Stimulated activated effector memory CD8-positive, alpha-beta T cell treated with anti-CD3 and anti-CD28 coated beads, Interleukin-12 subunit alpha, Interleukin-12 subunit beta, amount 100 ng/mL, for 72 hours (primary cell): ENCODE measurements around the gene FRMPD2.

Source experiments
- ATAC-seq: fragments of 150-1000 bp; cut with Tn5 transposase; 2 replicates; pipeline ENCODE4 v1.10.0; 2021
- DNase-seq, 2 donors: peaks; one replicate each; pipeline ENCODE4 v3.0.0; 2021 to 2022; ENCODE audit warnings: low spot score in 2 of 2
- H3K27ac Mint-ChIP-seq: one replicate; pipeline ENCODE4 v1.8.0; 2022; ENCODE audit warnings: mild to moderate bottlenecking, mixed read lengths
- H3K36me3 Mint-ChIP-seq: one replicate; pipeline ENCODE4 v1.8.0; 2022; ENCODE audit warnings: mild to moderate bottlenecking, mixed read lengths
- H3K4me1 Mint-ChIP-seq: one replicate; pipeline ENCODE4 v1.8.0; 2022; ENCODE audit warnings: mixed read lengths
- H3K4me3 Mint-ChIP-seq: one replicate; pipeline ENCODE4 v1.8.0; 2022; ENCODE audit warnings: mild to moderate bottlenecking, mixed read lengths
- H3K9me3 Mint-ChIP-seq: one replicate; pipeline ENCODE4 v1.8.0; 2022; ENCODE audit warnings: mixed read lengths

Gene FRMPD2

GRCh38 chr10:48279081-48279751 is 4.7 kb upstream of the FRMPD2 start:
- DNase-seq (peak in 1 of 2 donors; percentile 29), ATAC-seq (peak; percentile 63)
- no peak overlapping the region for H3K27ac Mint-ChIP-seq
- H3K4me3 Mint-ChIP-seq, result no peak overlapping the region
- no peaks in the 10 kb centered on the region for H3K9me3 Mint-ChIP-seq
- H3K4me1 Mint-ChIP-seq, result no peaks in the 10 kb centered on the region
- H3K36me3 Mint-ChIP-seq, result no peaks in the 10 kb centered on the region

DNA sequence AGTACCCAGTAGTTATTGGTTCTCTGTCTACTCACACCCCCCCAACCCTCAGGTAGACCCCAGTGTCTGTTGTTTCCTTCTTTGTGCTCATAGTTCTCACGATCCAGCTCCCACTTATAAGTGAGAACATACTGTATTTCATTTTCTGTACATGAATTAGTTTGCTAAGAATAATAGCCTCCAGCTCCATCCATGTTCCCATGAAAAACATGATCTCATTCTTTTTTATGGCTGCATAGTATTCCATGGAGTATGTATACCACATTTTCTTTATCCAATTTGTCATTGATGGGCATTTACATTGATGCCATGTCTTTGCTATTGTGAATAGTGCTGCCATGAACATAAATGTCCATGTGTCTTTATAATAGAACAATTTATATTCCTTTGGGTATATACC is 2.6 kb upstream of the FRMPD2 start:
- H3K27ac Mint-ChIP-seq, result no peak overlapping the region
- DNase-seq (no peak), ATAC-seq (no peak)
- H3K36me3 Mint-ChIP-seq, result no peaks in the 10 kb centered on the region
- no peaks in the 10 kb centered on the region for H3K9me3 Mint-ChIP-seq
- H3K4me3 Mint-ChIP-seq, result no peak overlapping the region
- H3K4me1 Mint-ChIP-seq, result no peaks in the 10 kb centered on the region

DNA sequence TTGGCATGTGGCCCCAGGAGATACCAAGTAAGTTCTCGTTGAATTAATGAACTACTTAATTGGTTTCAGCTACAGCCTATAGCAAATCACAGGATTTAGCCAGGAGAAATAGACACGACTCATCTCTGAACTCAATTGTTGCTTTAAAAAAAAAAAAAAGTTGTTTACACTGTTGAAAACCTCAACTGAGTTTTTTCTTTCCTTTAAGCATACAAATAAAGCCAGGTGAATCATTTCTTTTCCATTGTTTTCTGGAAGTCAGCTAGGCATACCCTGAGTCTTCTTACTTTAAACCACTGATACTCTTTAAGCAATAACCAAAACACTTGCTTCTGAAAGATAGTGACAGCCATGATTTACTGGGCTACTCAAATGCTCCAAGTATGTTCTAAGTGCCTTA is 755 bp downstream of the FRMPD2 start:
- no peaks in the 10 kb centered on the region for H3K4me1 Mint-ChIP-seq
- no peaks in the 10 kb centered on the region for H3K9me3 Mint-ChIP-seq
- DNase-seq (no peak), ATAC-seq (no peak)
- no peak overlapping the region for H3K4me3 Mint-ChIP-seq
- H3K36me3 Mint-ChIP-seq, result no peaks in the 10 kb centered on the region
- no peak overlapping the region for H3K27ac Mint-ChIP-seq

DNA sequence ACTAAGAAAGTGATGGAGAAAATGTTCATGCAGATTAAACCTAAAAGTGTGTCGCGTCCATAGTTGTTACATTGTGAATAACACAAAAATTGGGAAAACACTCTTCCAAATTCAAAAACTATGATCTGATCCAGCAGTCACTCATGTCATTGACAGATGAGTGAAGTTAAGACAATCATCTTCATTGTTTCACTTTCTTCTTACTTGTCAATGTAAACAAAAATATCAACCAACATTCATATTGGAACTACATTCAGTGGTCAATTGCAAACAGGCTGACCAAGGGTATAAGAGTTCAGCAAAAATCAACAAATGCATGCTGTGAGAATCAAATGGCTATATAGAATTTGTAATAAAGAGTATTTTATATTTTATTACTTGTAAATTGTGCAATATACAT is 1.8 kb downstream of the FRMPD2 start:
- DNase-seq, result no peak

DNA sequence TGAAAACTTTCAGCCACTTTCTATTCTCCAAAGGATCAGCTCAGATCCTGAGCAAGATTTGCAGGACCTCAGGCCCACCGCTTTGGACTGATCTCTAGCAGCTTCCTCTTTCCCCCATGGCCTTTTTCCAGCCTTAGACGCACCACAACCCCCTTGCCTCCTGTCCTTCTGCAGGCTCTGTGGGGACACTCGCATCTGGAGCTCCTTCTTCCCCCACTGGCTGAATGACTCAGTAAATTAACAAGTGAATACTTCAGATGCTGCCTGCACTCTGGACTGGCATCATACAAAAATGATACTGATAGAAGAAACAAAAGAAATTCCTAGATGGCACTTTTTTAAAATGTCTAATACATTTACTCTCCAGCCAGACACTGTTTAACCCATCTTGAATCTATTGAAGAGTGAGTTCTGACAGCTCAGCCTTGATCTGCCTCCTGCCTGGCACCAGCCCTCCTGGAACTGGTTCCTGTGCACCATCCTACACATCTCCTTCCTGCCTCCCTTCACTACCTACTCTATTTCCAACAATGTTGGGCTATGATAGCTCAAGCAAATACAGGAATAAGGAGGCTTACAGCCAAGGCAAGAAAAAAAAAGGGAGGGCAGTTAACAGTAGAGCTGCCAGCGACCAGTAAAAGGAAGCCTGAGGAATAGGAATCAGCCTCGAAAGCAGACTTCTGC is 3.3 kb downstream of the FRMPD2 start:
- Mint-ChIP-seq H3K4me1 (peaks cover 8% of the 10 kb centered on the region), H3K27ac (no peak overlapping the region), H3K4me3 (no peak overlapping the region), H3K36me3 (no peaks in the 10 kb centered on the region), H3K9me3 (no peaks in the 10 kb centered on the region)
- no peak for ATAC-seq
- DNase-seq, result peak in 1 of 2 donors; percentile 39

More for the DNA sequence above, 1.8 kb downstream of the FRMPD2 start:
- Mint-ChIP-seq H3K9me3 (no peaks in the 10 kb centered on the region), H3K27ac (no peak overlapping the region), H3K4me3 (no peak overlapping the region), H3K36me3 (no peaks in the 10 kb centered on the region), H3K4me1 (no peaks in the 10 kb centered on the region)
- ATAC-seq, result no peak

GRCh38 chr10:48266528-48266927 is 8.0 kb downstream of the FRMPD2 start:
- ATAC-seq, result peak; percentile 95
- H3K4me1 Mint-ChIP-seq, result peaks cover 8% of the 10 kb centered on the region
- peak in 1 of 2 donors; percentile 55 for DNase-seq
- H3K36me3 Mint-ChIP-seq, result no peaks in the 10 kb centered on the region
- H3K4me3 Mint-ChIP-seq, result no peak overlapping the region
- H3K9me3 Mint-ChIP-seq, result no peaks in the 10 kb centered on the region
- H3K27ac Mint-ChIP-seq, result no peak overlapping the region

DNA sequence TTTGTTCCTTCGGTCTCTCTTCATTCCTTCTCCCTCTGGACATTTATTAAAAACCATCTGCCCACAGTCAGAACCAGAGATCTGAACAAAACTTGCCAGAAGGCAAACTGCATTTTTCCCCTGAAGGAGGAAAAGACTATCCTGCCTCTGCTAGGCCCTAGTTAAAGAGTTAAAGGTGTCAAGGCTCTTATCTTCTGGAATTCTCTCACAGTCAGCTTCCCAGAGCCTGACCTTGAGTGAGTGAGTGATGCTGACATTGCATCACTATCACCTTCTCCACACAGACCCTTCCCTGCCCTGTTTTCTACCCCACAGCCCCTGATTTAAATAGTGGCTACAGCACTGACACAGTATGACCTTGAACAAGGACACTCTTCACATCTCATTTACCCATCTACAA is 16.4 kb downstream of the FRMPD2 start:
- DNase-seq (no peak), ATAC-seq (no peak)
- Mint-ChIP-seq H3K9me3 (no peaks in the 10 kb centered on the region), H3K36me3 (no peaks in the 10 kb centered on the region), H3K4me1 (no peaks in the 10 kb centered on the region), H3K27ac (no peak overlapping the region), H3K4me3 (no peak overlapping the region)

DNA sequence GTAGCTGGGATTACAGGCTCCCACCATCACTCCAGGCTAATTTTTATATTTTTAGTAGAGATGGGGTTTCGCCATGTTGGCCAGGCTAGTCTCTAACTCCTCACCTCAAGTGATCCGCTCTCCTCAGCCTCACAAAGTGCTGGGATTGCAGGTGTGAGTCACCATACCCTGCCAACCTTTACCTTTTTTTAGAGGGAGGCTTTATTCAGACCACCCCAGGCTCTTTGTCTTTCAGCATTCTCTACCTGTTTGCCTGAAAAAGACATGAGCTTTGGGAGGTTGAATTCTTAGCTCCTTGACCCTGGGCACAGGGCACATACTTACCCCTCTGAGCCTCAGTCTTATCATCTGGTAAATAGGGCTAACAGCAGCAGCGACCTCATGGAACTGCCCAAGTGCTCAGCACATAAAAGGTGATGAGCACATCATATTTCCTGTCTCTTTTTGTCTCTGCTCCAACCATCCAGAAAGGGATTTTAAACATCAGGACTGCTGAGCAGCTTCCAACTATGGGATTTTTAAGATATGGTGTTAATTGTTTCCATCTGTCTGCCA is 17.0 kb downstream of the FRMPD2 start:
- Mint-ChIP-seq H3K36me3 (no peaks in the 10 kb centered on the region), H3K27ac (no peak overlapping the region), H3K9me3 (no peaks in the 10 kb centered on the region), H3K4me3 (no peak overlapping the region), H3K4me1 (no peaks in the 10 kb centered on the region)
- DNase-seq (no peak), ATAC-seq (no peak)

- DNase-seq (no peak), ATAC-seq (no peak)
- H3K27ac Mint-ChIP-seq, result no peak overlapping the region
- no peaks in the 10 kb centered on the region for H3K36me3 Mint-ChIP-seq
- no peaks in the 10 kb centered on the region for H3K4me1 Mint-ChIP-seq
- H3K9me3 Mint-ChIP-seq, result no peaks in the 10 kb centered on the region
- H3K4me3 Mint-ChIP-seq, result no peak overlapping the region
Observed at GRCh38 chr10:48255722-48256121, 18.8 kb downstream of the FRMPD2 start.

- Mint-ChIP-seq H3K4me3 (no peak overlapping the region), H3K4me1 (no peaks in the 10 kb centered on the region), H3K27ac (no peak overlapping the region), H3K36me3 (no peaks in the 10 kb centered on the region), H3K9me3 (no peaks in the 10 kb centered on the region)
- peak; percentile 9 for ATAC-seq
- DNase-seq, result no peak
Observed at GRCh38 chr10:48254750-48255512, 19.6 kb downstream of the FRMPD2 start.

DNA sequence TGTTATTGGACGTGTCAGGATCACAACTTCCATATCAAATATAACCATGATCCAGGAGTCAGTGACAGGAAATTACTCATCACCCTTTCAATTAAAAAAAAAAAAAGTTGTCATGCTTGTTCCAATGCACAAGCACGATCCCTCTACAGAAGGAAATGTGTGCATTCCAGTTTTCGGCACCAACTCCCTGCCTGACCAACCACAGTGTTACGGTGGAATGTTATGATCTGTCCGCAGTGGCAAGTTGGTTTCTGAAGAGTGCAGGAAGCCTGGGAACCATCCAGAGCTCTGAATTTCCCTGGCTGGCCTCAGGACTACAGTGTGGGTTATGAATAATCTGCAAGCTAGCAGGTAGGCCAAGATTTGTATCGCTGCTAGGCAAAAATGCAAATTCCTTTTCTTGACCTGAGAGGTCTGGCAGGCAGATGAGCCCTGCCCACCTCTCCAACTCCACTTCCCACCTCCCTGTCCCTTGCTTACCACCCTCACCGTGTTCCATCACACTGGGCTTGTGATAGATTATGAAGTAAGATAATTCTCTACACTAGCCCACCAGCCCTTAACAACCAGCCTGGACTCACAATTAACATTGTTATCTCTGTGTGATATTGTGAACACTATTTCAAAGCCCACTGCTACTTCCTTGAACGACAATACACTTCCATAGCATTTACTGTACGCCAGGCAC is 20.4 kb downstream of the FRMPD2 start:
- DNase-seq, result no peak
- no peaks in the 10 kb centered on the region for H3K4me1 Mint-ChIP-seq
- ATAC-seq, result no peak
- no peak overlapping the region for H3K4me3 Mint-ChIP-seq
- H3K27ac Mint-ChIP-seq, result no peak overlapping the region
- no peaks in the 10 kb centered on the region for H3K9me3 Mint-ChIP-seq
- H3K36me3 Mint-ChIP-seq, result no peaks in the 10 kb centered on the region

GRCh38 chr10:48252354-48252650 is 22.2 kb downstream of the FRMPD2 start:
- Mint-ChIP-seq H3K4me1 (no peaks in the 10 kb centered on the region), H3K4me3 (no peak overlapping the region), H3K9me3 (no peaks in the 10 kb centered on the region), H3K36me3 (no peaks in the 10 kb centered on the region), H3K27ac (no peak overlapping the region)
- no peak for DNase-seq
- no peak for ATAC-seq

- H3K27ac Mint-ChIP-seq, result no peak overlapping the region
- no peaks in the 10 kb centered on the region for H3K9me3 Mint-ChIP-seq
- H3K4me1 Mint-ChIP-seq, result no peaks in the 10 kb centered on the region
- ATAC-seq (no peak), DNase-seq (no peak)
- no peaks in the 10 kb centered on the region for H3K36me3 Mint-ChIP-seq
- H3K4me3 Mint-ChIP-seq, result no peak overlapping the region
Observed at GRCh38 chr10:48251525-48252353, 22.8 kb downstream of the FRMPD2 start.

DNA sequence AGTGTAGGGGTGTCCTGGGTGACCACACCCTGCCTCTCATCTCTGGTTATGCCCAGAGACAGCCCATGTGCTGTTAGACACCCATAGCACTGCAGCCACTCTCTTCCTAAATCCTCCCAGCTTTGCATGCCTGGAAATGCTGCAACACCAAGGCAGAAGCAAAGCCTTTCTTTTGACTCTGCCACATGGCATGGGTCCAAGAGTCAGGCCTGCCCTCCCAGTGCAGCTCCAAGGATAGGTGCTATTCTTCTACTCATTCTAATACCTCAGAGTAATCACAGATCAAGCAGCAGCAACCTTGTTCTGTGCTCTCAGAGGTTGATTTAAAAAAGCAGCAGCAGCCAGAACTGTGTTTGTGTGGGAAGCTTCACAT is 23.4 kb downstream of the FRMPD2 start:
- H3K9me3 Mint-ChIP-seq, result no peaks in the 10 kb centered on the region
- DNase-seq, result no peak

More for the DNA sequence above, 23.4 kb downstream of the FRMPD2 start:
- H3K4me3 Mint-ChIP-seq, result no peak overlapping the region
- no peak for ATAC-seq
- H3K4me1 Mint-ChIP-seq, result no peaks in the 10 kb centered on the region
- no peaks in the 10 kb centered on the region for H3K36me3 Mint-ChIP-seq
- H3K27ac Mint-ChIP-seq, result no peak overlapping the region
